IPS-NIHi7 (cell line): ENCODE measurements around the gene OR52K1.
"Not testable (repeated sequence)": the region's sequence is repeated elsewhere in the genome, so short reads cannot be mapped to it uniquely, and the experiment has no call there.

Experiments used
- DNase-seq: peaks from one replicate; pipeline ENCODE4 v3.0.0; 2012; ENCODE audit warnings: mixed read lengths; ENCODE audit errors: extremely low spot score

Gene OR52K1

DNA sequence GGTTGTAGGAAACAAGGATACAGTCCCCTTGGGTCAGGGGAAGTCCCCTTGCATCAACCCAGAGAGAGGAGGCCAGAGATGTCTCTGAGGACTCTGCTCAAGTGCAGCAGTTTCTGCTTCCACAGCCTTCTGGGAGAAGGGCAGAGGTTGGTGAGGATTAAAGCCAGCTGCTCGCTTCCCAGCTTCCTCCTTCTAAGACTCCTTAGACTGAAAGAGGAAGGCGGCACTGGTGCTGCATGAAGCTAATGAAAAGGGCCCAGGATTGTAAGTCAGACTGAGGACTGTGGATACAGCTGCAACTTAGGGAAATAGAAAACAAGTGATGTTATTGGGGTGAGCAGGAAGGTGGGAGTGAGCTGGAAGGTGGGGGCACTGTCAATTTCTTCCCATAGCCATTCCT lies at the start of gene OR52K1:
Gene OR52K1, plus strand, starts transcription at position 202 of the 400 bp plus-strand sequence. CDS start 6,255 bp downstream, outside the sequence.
- DNase-seq, result no peak

DNA sequence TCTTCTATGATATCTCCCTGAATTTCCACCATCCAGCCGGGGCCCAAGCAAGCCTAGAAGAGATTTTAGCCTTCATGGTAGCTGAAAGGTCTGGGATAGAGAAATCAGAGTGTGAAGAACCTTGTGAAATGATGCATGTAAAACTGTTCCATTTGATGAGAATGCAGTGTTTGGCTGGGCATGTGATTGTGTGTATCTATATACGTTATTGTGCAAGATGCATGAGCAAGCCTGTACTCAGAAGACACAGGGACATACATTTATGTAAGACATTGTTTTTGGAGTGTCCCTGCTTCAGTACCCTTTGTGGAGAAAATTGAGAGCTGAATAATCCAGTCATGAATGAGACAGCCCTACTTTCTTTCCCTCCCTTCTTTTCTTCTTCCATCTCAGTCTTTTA lies 48.6 kb upstream of the OR52K1 start:
- DNase-seq, result no peak

DNA sequence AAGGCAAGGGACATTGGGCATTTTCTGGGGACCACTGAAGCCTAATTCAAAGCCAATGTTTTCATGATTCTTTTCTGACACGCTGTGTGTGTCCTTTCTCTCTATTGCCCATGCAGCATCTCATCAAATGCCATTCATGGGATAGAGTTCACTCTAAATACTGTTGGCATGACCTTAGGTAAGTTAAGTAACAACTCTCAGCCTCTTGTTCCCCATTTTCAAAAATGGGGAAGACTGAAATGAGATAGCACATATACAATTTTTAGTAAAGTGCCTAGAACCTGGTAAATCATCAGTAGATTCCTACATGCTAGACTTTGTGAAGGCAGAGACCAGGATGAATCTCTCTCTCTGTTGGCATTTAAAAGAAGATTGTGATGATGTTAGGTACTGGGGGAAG lies 46.0 kb upstream of the OR52K1 start:
- no peak for DNase-seq

DNA sequence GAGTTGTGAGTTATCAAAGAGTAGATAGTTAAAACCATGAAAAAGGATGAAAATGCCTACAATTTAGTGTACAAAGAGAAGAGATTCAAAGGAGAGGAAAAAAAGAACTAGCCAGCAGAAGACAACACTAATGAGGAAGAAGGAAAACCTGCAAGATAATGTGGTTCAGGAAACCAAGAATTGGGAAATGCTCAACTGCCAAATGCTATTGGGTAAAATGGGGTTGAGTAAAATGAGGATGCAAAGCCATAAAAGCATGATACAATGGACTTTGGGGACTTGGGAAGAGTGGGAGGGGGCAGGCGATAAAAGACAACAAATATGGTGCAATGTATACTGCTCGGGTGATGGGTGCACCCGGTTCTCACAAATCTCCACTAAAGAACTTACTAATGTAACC lies 40.9 kb upstream of the OR52K1 start:
- DNase-seq, result no peak

DNA sequence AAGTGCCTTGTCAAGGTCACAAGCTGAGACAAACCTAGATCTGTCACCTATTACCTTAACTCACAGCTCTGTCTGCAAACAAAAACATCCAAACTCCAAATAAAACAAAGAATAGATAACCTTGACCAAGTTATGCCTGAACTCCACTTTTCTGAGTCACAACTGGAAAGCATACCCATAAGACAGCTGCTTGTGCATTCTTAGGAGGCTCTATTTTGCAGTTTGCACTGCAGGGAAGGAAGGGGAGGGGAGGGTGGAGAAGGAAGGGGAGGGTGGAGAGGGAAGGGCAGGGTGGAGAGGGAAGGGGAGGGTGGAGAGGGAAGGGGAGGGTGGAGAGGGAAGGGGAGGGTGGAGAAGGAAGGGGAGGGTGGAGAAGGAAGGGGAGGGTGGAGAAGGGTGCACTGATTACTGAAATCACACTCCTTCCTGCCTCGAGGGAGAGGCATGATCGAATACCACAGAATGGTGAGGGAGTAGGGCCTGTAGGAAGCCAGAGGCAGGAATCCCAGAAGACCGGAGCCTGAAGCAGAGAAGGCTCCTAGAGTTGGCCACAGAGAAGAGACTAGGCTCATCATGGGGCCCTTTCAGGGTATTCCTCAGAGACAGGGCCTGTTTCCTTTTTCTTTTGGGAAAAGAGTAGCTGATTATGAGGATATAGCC lies 39.1 kb upstream of the OR52K1 start:
- DNase-seq, result peak; percentile 23

DNA sequence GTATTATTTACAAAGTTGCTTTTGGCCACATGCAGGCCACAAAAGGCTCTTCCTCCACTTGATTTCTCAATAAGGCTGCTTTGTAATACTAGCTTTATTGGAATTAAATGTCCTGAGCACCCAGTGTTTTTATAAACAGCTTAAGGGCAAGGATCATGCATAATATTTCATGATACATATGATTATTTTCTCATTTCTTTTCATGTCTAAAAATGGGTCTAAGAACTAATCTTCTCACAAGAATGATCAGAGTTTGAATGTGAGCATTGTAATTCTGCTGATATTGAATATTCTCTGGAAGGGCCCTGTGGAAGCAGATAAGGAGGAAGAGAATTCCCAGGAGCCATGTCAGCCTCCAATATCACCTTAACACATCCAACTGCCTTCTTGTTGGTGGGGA lies 33.5 kb upstream of the OR52K1 start, which contains the start of gene OR52K2:
Gene OR52K2, plus strand, starts transcription at position 301 of the 400 bp plus-strand sequence. Its CDS starts 45 bp downstream, at position 346.
- no peak for DNase-seq

DNA sequence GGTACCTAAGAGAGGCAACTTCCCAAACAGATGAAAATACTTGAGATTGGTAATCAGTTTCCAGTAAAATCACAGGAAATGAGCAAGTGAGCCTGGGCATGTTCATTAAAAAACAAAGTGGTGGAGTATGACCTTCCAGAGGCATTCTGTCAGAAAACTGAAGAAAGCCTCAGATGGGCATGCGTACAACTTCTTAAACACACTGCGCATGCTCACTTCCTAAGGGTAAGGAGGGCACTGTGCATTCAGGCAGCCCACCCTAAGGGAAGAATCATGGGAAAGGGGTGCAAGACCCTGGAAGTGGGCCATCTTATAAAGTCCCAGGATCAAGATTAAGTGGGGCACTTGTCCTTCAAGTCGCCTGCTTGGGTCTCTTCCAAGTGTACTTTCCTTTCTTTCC lies 29.3 kb upstream of the OR52K1 start:
- no peak for DNase-seq

DNA sequence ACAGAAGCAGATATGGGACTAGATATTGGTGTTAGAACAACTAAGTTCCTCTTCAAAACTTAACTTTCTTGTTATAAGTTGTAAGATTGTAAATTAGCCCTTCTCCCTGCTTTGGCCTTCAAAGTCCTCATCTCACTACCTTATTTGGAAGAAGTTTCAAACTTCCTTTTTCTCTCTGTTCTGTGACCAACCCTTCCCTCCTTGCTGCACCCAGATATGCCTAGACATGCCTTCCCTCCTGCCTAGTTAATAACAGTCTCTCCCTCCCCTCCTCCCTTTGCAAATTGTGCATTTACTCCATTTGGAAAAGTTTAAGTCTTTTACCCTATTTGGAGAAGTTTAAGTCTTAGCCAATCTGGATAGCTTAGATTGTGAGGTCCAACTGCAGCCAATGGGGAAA lies 28.4 kb upstream of the OR52K1 start:
- DNase-seq, result no peak

DNA sequence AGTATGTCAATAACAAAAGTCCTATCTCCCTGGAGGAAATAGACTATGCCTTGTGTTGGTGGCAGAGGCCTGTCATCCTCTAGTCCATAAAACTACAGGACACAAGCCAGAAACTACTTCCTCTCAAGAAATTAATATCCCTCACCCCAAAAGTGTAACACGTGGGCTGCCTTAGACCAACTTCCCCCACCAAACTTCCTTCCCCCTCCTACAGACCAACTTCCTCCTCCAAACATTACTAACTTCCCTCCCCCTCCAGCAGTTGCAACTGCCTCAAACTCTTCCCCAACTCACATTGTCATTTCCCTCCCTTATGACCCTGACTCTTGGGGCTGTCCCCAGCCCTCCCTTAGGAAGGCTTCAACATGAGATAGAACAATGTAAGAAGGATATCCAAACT lies 27.0 kb upstream of the OR52K1 start:
- DNase-seq, result no peak

DNA sequence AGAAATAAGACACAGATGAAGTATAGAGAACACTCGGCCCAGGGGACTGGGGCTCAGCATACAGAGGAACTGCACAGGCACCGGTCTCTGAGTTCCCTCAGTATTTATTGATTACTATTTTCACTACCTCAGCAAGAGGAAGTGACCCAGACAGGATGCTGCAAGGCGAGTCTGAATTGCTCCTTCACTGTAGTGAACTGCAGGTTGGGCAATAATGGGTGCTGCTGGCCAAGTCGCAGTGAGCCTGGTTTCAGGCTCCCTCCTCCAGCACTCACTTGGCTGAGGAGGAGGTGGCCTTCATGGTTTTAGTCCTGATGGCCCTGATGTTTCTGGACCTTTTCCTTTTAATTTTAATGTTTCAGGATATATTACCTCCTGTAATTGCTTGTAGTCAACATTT lies 22.9 kb upstream of the OR52K1 start:
- DNase-seq, result no peak

DNA sequence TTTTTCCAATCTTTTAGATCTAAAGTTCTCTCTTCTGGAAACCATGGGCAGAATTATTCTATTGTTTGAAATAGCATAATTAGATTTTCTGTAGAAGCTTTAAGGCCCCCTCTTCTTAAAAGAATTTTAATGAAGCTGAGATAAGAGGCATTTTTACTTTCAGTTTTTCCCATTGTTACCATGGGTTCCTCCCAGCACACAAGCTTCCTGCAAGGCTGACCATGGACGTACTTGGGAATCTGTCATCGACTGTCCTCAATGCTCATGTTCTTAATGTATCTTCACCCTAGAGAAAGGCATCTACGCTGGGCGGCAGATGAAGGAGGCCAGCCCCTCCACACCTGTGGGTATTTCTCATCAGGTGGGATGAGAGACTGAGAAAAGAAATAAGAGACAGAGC lies 22.3 kb upstream of the OR52K1 start:
- no peak for DNase-seq

DNA sequence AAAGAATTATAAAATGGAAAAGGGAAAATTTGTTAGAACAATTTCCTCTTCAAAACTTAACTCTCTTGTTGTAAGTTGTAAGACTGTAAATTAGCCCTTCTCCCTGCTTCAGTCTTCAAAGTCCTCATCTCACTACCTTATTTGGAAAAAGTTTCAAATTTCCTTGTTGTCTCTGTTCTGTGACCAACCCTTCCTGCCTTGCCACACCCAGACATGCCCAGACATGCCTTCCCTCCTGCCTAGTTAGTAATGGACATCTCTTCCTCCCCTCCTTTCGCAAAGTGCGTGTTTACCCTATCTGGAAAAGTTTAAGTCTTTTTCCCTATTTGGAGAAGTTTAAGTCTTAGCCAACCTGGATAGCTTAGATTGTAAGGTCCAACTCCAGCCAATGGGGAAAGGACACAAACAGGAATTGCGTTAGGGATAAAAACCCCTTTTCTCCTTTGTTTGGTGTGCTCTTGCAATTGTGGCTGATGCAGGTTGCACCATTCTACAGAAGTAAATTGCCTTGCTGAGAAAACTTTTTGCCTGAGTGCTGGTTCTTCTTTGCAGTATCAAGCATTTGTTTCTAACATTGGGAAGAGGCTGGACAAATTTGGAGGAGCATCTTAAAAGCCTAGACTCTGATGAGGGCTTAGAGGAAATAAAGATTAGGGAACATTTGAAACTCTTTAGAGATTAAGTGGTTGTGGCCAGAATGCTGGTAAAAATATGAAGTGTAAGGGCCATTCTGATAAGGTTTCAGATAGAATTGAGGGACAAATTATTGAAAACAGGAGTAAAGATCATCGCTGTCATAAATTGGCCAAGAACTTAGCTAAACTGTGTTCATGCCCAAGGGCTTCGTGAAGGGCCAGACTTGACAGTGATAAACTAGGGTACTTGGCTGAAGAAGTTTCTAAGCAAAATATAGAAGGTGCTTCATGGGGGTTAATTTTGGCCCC lies 18.0 kb upstream of the OR52K1 start:
- no peak for DNase-seq

DNA sequence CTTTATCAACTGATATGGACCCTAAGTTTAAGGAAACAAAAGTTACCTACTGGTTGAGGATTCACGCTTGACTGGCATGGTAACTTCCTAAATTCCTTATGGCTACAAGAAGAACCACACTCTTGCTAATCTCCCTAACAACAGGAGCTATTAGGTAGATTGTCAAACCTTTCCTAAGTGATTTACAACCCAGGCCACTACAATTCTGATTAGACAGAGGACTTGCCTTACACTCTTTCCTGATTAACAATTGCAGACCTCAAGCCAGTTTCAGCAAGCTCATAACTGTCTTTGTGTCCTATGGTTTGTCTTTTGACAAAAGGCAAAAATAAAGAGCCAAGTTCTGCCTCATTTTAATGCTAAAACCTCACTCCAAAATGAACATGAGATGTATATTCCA lies 17.0 kb upstream of the OR52K1 start:
- DNase-seq, result no peak

DNA sequence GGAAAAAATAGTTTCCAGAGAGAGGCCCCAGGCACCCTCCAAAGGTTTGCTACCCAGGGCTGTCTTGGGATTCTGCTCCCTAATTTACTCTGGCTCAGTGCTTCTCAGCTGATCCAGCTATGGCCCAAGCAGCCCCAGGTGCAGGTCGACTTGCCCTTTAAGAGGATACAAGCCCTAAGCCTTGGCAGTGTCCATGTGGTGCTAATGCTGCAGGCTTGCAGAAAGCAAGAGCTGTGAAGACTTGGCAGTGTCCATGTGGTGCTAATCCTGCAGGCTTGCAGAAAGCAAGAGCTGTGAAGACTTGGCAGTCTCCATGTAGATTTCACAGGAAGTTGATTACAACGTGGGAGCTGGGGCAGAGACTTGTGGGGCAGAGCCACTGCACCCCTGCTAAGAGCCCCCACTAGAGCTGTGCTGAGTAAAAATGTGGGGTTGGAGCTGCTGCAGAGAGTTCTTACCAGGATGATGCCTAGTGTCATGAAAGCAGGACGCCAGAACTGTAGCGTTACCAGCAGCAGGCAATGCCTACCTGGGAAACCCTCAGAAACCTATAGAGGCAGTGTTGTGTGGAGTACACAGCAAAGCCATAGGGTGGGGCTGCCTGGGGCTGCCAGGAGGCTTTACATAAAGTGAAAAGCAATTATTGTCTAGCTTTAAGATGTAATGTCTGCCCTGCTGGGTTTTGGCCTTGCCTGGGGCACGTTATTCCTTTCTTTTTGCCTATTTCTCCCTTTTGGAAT lies 16.1 kb upstream of the OR52K1 start:
- peak; percentile 30 for DNase-seq

DNA sequence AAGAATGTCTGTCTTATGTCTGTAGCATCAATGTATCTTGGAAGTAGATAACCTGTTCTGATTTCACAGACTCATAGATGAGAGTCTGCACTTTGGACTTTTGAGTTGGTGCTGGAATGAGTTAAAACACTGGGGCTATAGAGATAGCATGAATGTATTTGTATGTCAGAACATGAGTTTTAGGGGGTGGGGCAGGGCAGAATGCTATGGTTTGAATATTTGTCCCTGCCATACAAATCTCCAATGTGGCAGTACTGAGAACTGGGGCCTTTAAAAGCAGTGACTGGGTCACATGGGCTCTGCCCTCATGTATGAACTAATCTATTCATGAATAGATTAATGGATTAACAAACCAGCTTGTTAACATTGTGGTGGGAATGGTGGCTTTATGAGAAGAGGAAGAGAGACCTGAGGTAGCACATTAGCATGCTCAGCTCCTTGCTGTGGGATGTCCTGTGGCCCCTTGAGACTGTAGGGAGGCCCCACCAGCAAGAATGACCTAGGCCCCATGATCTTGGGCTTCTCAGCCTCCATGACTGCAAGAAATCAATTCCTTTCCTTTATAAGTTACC lies 15.5 kb upstream of the OR52K1 start:
- DNase-seq, result no peak

DNA sequence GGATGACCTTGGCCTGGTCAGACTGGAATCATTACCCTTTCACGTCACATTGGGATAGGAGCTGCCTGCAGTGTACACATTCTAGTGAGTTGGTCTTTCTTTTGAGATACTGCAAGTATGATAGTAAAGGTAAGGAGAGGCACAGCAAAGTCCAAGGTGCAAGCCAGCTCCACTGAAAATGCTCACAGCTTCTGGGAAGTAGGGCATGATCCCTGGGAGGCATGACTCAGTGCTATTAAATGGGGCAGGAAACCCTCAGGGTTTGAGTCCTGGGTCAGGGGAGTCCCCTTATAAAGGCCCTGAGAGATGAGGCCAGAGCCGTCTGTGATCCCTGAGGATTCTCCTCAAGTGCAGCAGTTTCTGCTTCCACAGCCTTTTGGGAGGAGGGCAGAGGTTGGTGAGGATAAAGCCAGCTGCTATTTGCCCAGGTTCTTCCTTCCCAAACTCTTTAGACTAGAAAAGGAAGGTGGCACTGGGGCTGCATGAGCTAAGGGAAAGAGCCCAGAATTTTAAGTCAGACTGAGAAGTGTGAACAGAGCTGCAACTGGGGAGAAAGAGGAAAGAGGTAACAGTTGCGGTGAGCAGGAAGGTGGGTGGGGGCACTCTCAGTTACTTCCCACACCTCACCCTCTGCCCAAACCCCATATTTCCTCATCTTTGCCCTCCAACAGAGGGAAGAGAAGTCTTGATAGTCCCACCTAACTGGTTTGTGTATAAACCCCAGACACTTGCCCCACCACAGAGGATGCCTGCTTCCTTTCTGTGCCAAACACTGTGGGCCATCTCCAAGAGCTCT lies 14.4 kb upstream of the OR52K1 start:
- DNase-seq, result no peak

DNA sequence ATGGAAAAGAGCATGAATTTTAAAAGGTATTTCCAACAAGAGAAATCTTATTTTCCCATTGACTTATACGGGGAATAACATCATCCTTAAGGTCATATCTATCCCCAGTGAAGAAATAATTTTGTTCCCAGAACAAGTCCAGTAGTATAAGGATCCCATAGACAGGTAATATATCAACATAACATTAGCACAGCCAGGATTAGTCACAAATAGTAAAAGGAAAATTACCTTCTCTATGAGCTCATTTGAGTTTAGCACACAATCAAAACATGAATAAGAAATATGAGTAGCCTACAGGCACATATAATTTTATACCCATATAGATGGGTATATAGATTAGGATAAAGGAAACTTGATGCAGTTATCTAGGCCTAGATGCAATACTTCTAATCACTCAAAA lies 2.8 kb upstream of the OR52K1 start:
- no peak for DNase-seq

DNA sequence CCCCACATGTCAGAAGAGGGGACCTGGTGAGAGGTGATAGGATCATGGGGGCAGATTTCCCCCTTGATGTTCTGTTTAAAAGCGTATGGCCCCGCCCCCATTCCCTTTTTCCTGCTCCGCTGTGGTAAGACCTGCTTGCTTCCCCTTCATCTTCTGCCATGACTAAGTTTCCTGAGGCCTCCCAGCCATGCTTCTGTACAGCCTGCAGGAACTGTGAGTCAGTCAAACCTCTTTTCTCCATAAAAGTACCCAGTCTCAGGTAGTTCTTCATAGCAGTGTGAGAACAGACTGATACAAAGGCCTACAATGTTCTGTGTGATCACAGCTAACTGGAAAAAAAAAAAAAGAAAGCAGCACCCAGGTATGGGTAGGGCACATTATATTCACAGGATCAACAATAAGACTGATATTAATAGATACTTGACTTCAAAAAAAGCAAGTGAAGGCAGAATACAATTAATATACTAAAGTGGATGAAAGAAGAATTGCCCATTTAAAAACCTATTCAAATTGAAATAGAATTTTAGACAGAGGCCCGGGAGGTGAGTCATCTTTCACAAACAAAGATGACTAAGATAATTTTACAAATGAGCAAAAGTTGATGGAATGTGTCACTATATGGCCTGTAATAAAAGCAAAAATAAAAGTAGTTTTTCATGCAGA lies 1.7 kb upstream of the OR52K1 start:
- no peak for DNase-seq

DNA sequence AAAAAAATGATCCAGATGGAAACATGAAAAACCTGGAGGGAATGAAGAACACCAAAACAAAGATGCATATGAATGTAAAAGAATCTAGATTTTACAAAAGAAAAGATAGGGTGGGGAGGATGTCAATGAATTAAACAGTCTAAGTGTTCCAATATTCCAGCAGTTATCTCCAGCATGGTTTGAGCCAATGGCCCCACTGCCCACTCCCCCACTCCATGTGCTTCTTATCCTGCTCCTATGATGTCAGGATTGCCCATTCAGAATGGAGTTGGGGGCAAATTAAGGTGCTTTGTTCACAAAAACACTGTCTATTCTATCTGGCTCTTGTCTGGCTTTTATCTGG lies 1.2 kb upstream of the OR52K1 start:
- no peak for DNase-seq

DNA sequence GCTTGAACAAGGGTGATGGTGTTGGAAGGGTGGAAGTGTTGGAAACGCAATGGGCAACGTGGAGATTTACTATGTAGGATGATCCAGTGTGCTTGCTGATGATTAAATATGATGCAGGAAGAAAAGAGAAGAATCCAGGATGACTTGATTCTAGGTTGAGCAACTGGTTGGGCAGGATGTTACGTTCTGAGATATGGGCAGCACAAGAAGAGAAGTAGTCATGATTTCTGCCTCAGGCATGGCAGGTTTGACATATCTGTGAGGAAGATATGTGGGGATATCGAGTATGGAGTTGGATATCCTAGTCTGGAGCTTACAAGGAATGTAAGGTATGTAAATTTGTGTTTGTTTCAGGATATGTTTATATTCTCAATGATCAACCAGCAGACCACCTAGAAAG lies 1.9 kb downstream of the OR52K1 start:
- no peak for DNase-seq

DNA sequence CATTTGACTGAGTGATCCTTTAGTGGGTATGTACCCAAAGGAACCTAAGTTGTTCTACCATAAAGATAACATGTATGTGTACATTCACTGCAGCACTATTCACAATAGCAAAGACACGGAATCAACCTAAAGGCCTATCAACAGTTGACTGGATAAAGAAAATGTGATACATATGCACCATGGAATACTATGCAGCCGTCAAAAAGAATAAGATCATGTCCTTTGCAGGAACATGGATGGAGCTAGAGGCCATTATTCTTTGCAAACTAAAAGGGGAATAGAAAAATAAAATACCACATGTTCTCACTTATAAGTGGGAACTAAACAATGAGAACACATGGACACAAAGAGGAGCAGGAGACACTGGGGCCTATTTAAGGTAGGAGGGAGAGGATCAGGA lies 9.0 kb downstream of the OR52K1 start:
- not testable (repeated sequence) for DNase-seq
